Measurements from ENCODE around the gene TIMM44. TPM values are rescaled to one million over a fixed set of nuclear protein-coding genes. Genes with fewer than 3 reads are reported as not detected.
"Not testable (repeated sequence)": the region's sequence is repeated elsewhere in the genome, so short reads cannot be mapped to it uniquely, and the experiment has no call there.

Gene TIMM44
- total and polyA plus RNA-seq, 3 donors from 2014 or later = 33.8 to 71.2 (median 68.0) TPM

DNA sequence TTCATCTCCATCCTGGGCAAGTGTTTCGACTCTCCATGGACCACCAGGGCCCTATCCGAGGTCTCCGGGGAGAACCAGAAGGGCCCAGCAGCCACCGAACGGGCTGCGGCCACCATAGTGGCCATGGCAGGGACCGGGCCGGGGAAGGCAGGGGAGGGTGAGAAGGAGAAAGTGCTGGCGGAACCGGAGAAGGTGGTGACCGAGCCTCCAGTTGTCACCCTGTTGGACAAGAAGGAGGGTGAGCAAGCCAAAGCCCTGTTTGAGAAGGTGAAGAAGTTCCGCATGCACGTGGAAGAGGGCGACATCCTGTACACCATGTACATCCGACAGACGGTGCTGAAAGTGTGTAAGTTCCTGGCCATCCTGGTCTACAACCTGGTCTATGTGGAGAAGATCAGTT, 44.5 kb downstream of the TIMM44 start:
- no peak overlapping the region for H3K27ac ChIP-seq
- no peak for DNase-seq
- H3K4me1 ChIP-seq = peaks cover 7% of the 10 kb centered on the region
- no peaks in the 10 kb centered on the region for H3K27me3 ChIP-seq
- H3K36me3 ChIP-seq (ENCODE audit: low read depth, missing control alignments) = no peaks in the 10 kb centered on the region
- intact Hi-C loops (cut with DNase I; ENCODE audit: low total_unique reads) = no loop called here
- WGBS, 2 donors = 94 to 98% methylated on average over 13 to 16 of the region's 16 CpGs
- no peak overlapping the region for H3K4me3 ChIP-seq
- H3K9me3 ChIP-seq = no peaks in the 10 kb centered on the region
- TF ChIP-seq, protein P1, sequence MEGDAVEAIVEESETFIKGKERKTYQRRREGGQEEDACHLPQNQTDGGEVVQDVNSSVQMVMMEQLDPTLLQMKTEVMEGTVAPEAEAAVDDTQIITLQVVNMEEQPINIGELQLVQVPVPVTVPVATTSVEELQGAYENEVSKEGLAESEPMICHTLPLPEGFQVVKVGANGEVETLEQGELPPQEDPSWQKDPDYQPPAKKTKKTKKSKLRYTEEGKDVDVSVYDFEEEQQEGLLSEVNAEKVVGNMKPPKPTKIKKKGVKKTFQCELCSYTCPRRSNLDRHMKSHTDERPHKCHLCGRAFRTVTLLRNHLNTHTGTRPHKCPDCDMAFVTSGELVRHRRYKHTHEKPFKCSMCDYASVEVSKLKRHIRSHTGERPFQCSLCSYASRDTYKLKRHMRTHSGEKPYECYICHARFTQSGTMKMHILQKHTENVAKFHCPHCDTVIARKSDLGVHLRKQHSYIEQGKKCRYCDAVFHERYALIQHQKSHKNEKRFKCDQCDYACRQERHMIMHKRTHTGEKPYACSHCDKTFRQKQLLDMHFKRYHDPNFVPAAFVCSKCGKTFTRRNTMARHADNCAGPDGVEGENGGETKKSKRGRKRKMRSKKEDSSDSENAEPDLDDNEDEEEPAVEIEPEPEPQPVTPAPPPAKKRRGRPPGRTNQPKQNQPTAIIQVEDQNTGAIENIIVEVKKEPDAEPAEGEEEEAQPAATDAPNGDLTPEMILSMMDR (IDR thresholded peaks at IDR 0.05) = no peak
- TF ChIP-seq POLR2A (IDR thresholded peaks at IDR 0.05) = no peak

DNA sequence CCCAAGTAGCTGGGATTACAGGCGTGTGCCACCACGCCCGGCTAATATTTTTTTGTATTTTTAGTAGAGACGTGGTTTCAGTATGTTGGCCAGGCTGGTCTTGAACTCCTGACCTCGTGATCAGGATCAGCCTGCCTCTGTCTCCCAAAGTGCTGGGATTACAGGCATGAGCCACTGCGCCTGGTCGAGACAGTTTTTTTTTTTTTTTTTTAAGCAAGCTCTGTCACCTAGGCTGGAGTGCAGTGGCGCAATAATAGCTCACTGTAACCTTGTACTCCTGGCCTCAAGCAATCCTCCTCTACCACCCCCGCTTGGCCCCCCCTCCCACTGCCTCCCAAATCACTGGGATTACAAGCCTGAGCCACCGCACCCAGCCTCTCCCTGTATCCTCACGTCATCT, 46.2 kb downstream of the TIMM44 start:
- no peaks in the 10 kb centered on the region for H3K9me3 ChIP-seq
- H3K27ac ChIP-seq = no peak overlapping the region
- no peak for TF ChIP-seq POLR2A (IDR thresholded peaks at IDR 0.05)
- TF ChIP-seq, protein P1 (IDR thresholded peaks at IDR 0.05) = no peak
- no peak for DNase-seq
- WGBS, 2 donors = 80 to 84% methylated on average over 11 of the region's 11 CpGs
- intact Hi-C loops (cut with DNase I; ENCODE audit: low total_unique reads) = no loop called here
- no peaks in the 10 kb centered on the region for H3K27me3 ChIP-seq
- H3K4me3 ChIP-seq = no peak overlapping the region
- no peaks in the 10 kb centered on the region for H3K36me3 ChIP-seq (ENCODE audit: low read depth, missing control alignments)
- H3K4me1 ChIP-seq = no peaks in the 10 kb centered on the region

DNA sequence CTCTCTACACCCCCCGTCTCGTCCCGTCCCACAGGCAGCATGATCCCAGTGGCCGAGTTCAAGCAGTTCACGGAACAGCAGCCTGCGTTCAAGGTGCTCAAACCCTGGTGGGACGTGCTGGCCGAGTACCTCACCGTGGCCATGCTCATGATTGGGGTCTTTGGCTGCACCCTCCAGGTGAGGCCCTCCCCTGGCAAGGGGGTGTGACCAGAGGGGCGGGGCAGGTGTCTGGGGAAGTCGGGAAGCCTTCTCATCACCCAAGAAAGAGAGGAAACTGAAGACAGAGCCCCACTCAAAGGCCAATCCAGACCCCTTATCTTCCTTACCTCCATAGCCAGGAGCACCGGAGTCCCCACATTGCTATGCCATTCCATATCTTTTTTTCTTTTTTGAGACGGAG, 47.9 kb downstream of the TIMM44 start:
- 81 to 88% methylated on average over 6 to 13 of the region's 13 CpGs for WGBS, 2 donors
- H3K36me3 ChIP-seq (ENCODE audit: low read depth, missing control alignments) = no peaks in the 10 kb centered on the region

DNA sequence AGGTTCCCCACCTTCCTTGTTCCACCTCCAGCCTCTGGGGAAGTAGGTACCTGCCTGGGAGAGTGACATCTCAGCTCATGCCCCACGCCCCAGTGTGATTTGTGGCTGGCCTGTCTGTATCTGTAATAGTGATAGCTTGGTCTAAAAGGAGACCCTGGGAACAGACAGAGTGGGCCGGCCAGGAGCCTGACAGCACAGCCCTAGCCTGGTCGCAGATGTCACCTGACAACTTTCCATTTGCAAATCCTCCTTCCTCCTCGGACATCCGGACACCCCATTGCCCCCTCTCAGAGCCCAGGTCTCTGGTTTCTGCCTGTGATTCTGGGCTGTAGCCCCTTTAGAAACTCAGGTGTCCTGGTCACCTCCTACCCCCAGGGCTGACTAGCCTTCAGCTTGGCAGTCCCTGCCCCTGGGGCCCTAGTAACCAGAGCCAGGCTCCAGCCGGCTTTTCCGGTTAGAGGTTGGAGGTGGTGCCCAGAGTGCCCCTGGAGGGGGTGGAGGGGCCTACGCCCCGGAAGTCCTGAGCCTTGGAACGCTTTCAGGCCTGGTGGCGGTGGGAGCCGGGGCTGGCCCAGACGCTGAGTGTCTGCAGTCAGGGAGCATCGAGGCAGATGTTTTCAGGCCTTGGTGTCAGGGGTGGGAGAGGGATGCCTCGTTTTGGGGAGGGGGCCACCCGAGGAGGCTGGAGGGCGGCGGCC, 48.7 kb downstream of the TIMM44 start:
- no peaks in the 10 kb centered on the region for H3K9me3 ChIP-seq
- H3K4me1 ChIP-seq = no peaks in the 10 kb centered on the region
- H3K4me3 ChIP-seq = no peak overlapping the region
- no peak for DNase-seq
- 57 to 69% methylated on average over 9 to 18 of the region's 18 CpGs for WGBS, 2 donors
- H3K27ac ChIP-seq = no peak overlapping the region
- H3K36me3 ChIP-seq (ENCODE audit: low read depth, missing control alignments) = no peaks in the 10 kb centered on the region
- intact Hi-C loops (cut with DNase I; ENCODE audit: low total_unique reads) = no loop called here
- TF ChIP-seq, protein P1 (IDR thresholded peaks at IDR 0.05) = no peak
- no peak for TF ChIP-seq POLR2A (IDR thresholded peaks at IDR 0.05)
- H3K27me3 ChIP-seq = no peaks in the 10 kb centered on the region

More for the DNA sequence above, 47.9 kb downstream of the TIMM44 start:
- no peaks in the 10 kb centered on the region for H3K27me3 ChIP-seq
- no peak for DNase-seq
- no peak overlapping the region for H3K27ac ChIP-seq
- H3K4me3 ChIP-seq = no peak overlapping the region
- H3K9me3 ChIP-seq = no peaks in the 10 kb centered on the region
- intact Hi-C loops (cut with DNase I; ENCODE audit: low total_unique reads) = no loop called here
- no peaks in the 10 kb centered on the region for H3K4me1 ChIP-seq
- TF ChIP-seq, protein P1 (IDR thresholded peaks at IDR 0.05) = no peak
- TF ChIP-seq POLR2A (IDR thresholded peaks at IDR 0.05) = no peak

DNA sequence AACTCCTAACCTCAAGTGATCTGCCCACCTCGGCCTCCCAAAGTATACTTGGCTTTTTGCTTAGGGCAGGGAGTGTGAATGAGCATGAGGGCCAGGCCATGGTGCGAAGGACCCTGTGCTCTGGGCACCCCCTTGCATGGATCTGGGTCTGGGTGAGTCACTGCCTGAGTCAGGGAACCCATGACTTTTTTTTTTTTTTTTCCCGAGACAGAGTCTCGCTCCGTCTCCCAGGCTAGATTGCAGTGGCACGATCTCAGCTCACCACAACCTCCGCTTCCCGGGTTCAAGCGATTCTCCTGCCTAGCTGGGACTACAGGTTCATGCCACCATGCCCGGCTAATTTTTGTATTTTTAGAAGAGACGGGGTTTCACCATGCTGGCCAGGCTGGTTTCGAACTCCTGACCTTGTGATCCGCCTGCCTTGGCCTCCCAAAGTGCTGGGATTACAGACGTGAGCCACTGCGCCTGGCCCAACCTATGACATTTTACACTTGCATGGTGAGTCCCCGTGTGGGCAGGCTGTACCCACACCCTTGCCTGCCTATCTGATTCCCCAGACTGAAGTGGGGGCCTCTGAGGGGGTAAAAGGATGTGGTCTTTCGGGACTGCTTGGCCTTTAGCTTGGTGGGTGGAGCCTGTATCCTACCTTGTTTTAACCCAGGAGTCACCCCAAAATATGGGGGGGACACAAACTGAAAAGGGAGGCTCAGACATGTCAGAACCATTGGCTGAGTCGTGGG, 49.9 kb downstream of the TIMM44 start:
- intact Hi-C loops (cut with DNase I; ENCODE audit: low total_unique reads); H3K36me3 ChIP-seq (ENCODE audit: low read depth, missing control alignments); H3K4me1 ChIP-seq; H3K27ac ChIP-seq; H3K9me3 ChIP-seq; H3K4me3 ChIP-seq; H3K27me3 ChIP-seq; DNase-seq: not testable (repeated sequence)
- WGBS, 2 donors = 82 to 84% methylated on average over 18 of the region's 18 CpGs

Measured in testis (tissue), 3 donors.